Anterior cingulate cortex (tissue), 58 donors: ENCODE data around the gene KLK5.
"Not testable (repeated sequence)": the region's sequence is repeated elsewhere in the genome, so short reads cannot be mapped to it uniquely, and the experiment has no call there.

ENCODE experiments used
- DNase-seq, 58 donors: peaks; one replicate each; lab custom pipeline; 2025; lab: John Stamatoyannopoulos, UW

The KLK5 gene

GRCh38 chr19:50969810-50970209 is 17.0 kb upstream of the KLK5 start:
- DNase-seq = not testable (repeated sequence)

GRCh38 chr19:50969413-50969760 is 16.5 kb upstream of the KLK5 start, which contains the start of gene KLK6:
KLK6 (minus strand) TSS chr19:50969591; CDS start chr19:50968104, 1,487 bp downstream.
- DNase-seq = peak in 54 of 58 donors; percentile 6 to 92 (median 76)

- peak in 1 of 58 donors; percentile 36 for DNase-seq
Measured at GRCh38 chr19:50968716-50969412, 16.0 kb upstream of the KLK5 start.

GRCh38 chr19:50967929-50968715 is 15.3 kb upstream of the KLK5 start:
- DNase-seq = peak in 14 of 58 donors; percentile 1 to 33 (median 16)

- DNase-seq = no peak
Measured at GRCh38 chr19:50964266-50964665, 11.4 kb upstream of the KLK5 start.

GRCh38 chr19:50963381-50963780 is 10.5 kb upstream of the KLK5 start:
- DNase-seq = no peak

GRCh38 chr19:50962245-50962644 is 9.4 kb upstream of the KLK5 start:
- no peak for DNase-seq

- no peak for DNase-seq
Measured at GRCh38 chr19:50959731-50960500, 7.1 kb upstream of the KLK5 start.

GRCh38 chr19:50957587-50957986 is 4.7 kb upstream of the KLK5 start:
- DNase-seq = no peak

GRCh38 chr19:50949861-50950260 is 3.0 kb downstream of the KLK5 start:
- no peak for DNase-seq

GRCh38 chr19:50947123-50947522 is 5.7 kb downstream of the KLK5 start:
- DNase-seq = no peak

- DNase-seq = no peak
Measured at GRCh38 chr19:50944795-50945194, 8.0 kb downstream of the KLK5 start.

GRCh38 chr19:50943074-50943828 is 9.6 kb downstream of the KLK5 start:
- no peak for DNase-seq

GRCh38 chr19:50939596-50939995 is 13.2 kb downstream of the KLK5 start:
- DNase-seq = no peak

GRCh38 chr19:50933640-50934039 is 19.2 kb downstream of the KLK5 start:
- DNase-seq = no peak

- no peak for DNase-seq
Measured at GRCh38 chr19:50932690-50933083, 20.2 kb downstream of the KLK5 start.

GRCh38 chr19:50932018-50932689 is 20.7 kb downstream of the KLK5 start:
- no peak for DNase-seq

- DNase-seq = no peak
Measured at GRCh38 chr19:50931023-50931422, 21.8 kb downstream of the KLK5 start.

- no peak for DNase-seq
Measured at GRCh38 chr19:50928831-50929230, 24.0 kb downstream of the KLK5 start.

- DNase-seq = no peak
Measured at GRCh38 chr19:50926144-50926543, 26.7 kb downstream of the KLK5 start.
